Nasal cavity respiratory epithelium epithelial cell of viscerocranial mucosa (primary cell): ENCODE measurements around the gene FBP2. TPM values are rescaled to one million over a fixed set of nuclear protein-coding genes. Genes with fewer than 3 reads are reported as not detected.

Experiments
- total RNA-seq: library from RNA; depleted of rRNA; stranded (reverse); fragments of >200 nt; gene quantifications from 2 replicates; pipeline ENCODE4 v1.2.3, GENCODE V29; 2014

Gene FBP2
- total RNA-seq, result not detected in 2 replicates

DNA sequence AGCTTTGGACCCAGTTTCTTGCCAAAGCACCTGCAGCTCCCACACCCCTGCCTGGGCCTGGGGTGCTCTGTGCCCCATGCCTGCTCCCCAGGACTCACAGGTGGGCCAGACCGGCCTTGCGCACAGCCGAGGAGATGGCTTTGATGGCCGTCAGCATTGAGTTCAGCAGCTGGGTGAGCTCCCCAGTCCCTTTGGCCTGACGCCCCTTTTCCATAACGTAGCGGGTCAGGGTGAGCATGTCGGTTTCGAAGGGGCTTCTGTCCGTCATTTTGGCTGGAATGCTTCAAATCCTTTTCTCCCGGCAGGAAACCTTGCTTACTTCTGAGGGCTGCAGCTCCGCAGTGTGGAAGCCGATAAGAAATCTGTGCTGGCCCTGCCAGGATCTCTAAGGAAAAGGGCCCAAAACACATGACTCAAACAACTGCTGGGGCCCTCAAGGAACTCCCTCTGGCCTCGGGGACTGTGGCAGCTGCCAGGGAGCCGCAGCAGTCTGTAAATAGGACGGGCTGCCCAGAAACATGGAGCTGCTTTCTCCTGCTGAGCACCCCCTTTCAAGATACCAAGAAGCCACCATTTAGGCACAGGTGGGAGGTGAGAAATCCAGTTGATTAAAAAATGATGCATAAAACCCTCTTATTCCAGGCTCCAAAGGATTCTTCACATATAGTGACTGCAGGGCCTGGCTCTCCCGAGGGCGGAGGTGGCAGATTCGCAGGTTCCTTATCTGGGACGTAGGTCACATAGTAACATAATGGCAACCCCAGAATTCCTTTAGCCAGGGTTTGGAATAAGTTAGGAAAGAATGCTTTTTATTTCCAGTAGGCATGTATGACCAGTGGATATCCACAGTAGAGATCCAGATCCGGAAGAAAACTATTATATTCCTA, at the start of gene FBP2:
FBP2 (minus strand) TSS at position 366 of the 887 bp plus-strand sequence; CDS start at position 268, 98 bp downstream.

DNA sequence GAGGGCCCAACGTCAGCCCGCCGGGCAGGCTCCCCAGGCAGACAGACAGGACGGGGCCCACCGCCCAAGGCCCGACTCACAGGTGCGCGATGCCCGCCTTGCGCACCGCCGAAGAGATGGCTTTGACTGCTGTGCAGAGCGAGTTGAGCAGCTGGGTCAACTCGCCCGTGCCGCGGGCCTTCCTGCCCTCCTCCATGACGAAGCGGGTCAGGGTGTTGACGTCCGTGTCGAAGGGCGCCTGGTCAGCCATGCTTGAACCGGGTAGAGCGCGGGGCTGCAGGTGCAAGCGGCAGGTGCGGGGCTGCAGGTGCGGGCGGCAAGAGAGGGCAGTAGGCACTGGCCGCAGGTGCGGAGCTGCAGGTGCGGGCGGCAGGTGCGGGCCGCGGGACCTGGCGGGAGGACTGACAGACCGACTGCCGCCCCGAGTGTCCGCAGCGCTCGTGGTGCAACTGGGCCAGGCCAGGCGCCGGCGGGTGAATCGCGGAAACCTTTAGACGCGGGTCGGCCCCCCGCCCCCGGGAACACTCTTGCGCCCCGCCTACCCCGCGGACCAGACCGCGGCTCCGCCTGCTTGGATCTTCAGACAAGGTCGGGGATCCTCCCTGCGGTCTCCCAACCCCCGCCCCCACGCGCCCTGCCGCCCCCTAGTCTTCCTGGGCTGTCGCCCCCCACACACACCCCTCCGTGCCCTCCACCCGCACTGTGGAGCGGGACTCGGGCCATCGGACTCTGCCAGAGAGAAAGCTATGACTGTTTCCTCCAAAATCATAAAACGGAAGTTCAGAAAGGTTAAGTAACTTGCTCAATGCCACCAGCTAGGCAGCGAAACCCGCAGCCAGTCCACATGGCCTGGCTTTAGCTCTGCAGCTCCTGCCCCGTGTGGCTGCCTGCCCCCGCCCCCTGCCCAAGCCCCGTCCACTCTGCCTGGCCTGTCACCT, 45.7 kb upstream of the FBP2 start, which contains the start of gene FBP1:
FBP1 (minus strand) TSS at position 458 of the 938 bp plus-strand sequence; CDS start at position 250, 208 bp downstream.

DNA sequence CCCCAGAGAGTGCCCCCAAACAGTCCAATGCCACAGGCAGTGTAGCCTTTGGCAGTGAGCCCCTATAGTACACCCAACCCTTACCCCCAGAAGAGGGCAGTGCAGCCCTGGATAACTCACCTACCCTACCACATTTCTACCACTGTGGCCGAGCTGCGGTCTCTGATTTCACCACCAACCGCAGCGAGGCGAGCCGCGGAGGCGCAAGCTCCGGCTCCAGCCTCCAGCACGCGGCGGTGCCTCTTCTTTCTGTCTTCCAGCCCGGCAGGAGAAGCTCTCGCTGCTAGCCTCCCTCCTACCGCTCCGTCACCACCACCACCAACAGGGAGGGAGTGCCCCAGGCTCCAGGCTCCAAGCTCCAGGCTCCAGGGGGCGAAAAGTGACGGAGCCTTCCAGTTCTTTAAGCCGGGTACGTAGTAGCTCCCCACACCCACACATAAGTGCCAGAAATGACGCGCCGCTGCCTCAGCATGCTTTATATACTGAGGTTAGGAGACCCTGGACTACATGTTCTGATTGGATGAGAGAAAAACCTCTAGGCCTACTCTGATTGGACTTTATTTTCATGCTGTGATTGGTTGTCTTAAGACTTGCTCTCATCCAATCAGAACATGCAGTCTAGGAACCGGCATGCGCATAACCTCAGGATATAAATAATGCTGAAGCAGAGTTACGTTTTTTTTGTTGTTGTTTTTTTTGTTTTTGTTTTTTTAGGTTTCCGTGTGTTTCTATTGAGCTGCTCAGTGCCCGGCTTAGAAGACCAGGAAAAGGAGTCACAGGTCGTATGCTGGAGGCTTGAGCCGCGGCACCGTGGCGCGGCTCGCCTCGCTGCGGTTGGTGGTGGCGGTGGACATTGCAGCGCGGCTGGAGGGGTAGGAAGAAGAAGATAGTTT, 38.9 kb downstream of the FBP2 start, which contains the start of gene PCAT7:
PCAT7 (plus strand) TSS at position 645 of the 893 bp plus-strand sequence.

Other genes starting within 250 kb of the FBP2 start
- gene PCAT7, start 38.7 kb downstream of the FBP2 start, total RNA-seq, result not detected in 2 replicates
- under 0.01 and 0.28 TPM in 2 replicates for gene FBP1, start 45.7 kb upstream of the FBP2 start, total RNA-seq
- gene AOPEP, start 132.9 kb upstream of the FBP2 start, total RNA-seq, result 91.2 and 107 TPM in 2 replicates